HepG2 (cell line): ENCODE measurements around the gene OVOL2. TPM values are rescaled to one million over a fixed set of nuclear protein-coding genes. Genes with fewer than 3 reads are reported as not detected.
A peak's percentile ranks its signal among the peaks of the same experiment; 100 is the strongest.

Experiments
- ATAC-seq: fragments of 200-7000 bp; cut with Tn5 transposase; 3 replicates; pipeline ENCODE4 v1.9.1; 2020; ENCODE audit warnings: mild to moderate bottlenecking, moderate library complexity
- BruUV-seq: library from RNA; stranded (reverse); fragments of 400-500 nt; replicated peaks from 2 replicates; lab custom pipeline; 2021; lab: Mats Ljungman, UMichigan
- CTCF ChIA-PET: fragments of 300-600 bp; formaldehyde crosslinking; extraction: SDS; loops from one replicate; lab custom pipeline; 2021; ENCODE audit warnings: low total read pairs, inconsistent platforms, low intra/inter-chr PET ratio; lab: Yijun Ruan, JAX
- POLR2A ChIA-PET: fragments of 350-600 bp; sonication (Branson Sonifier 250); formaldehyde crosslinking; loops from one replicate; lab custom pipeline; 2020; ENCODE audit warnings: antibody characterized with exemption, inconsistent platforms; lab: Yijun Ruan, JAX
- DNase-seq: peaks from one replicate; pipeline ENCODE4 v3.0.0-alpha.2; 2015; ENCODE audit warnings: low spot score
- FAIRE-seq: peaks from 3 replicates; lab custom pipeline; 2011; peaks lifted over from hg19 to GRCh38; lab: Jason Lieb, UNC
- H2AFZ ChIP-seq: one replicate; pipeline ENCODE4 v1.6.1; 2011; ENCODE audit warnings: low read length, inconsistent platforms
- H3K27ac ChIP-seq: fragments of 300-600 bp; 3 replicates; pipeline ENCODE4 v1.8.0; 2011; ENCODE audit warnings: mixed run types, mild to moderate bottlenecking, mixed read lengths, low read length, inconsistent platforms; ENCODE audit not compliant: insufficient read depth; ENCODE audit errors: extremely low read length
- H3K27me3 ChIP-seq, 2 experiments: fragments of 200-600 bp in 1 of 2; 2 replicates in 1 of 2; 3 replicates in 1 of 2; pipeline versions ENCODE4 v1.6.0 to v1.8.0; 2011; ENCODE audit warnings: low read length in 2 of 2, mild to moderate bottlenecking in 2 of 2, moderate library complexity in 2 of 2, inconsistent platforms in 1 of 2; ENCODE audit not compliant: insufficient read depth in 2 of 2, control insufficient read depth in 1 of 2
- H3K36me3 ChIP-seq, 2 experiments: fragments of 200-600 bp in 1 of 2; replicated peaks in 1 of 2; 2 replicates in 1 of 2; 3 replicates in 1 of 2; pipeline versions ENCODE4 v1.5.1 to v1.8.0; 2011; ENCODE audit warnings: low read length in 2 of 2, inconsistent platforms in 1 of 2; ENCODE audit not compliant: insufficient read depth in 2 of 2, control insufficient read depth in 1 of 2
- H3K4me1 ChIP-seq: 2 replicates; pipeline ENCODE4 v1.5.1; 2012; ENCODE audit warnings: low read length, inconsistent platforms; ENCODE audit not compliant: insufficient read depth
- H3K4me2 ChIP-seq: 2 replicates; pipeline ENCODE4 v1.6.0; 2011; ENCODE audit warnings: low read depth, low read length, inconsistent platforms
- H3K4me3 ChIP-seq, 3 experiments: fragments of 200-600 bp in 1 of 3; sonication (generic), shearing (Covaris generic) in 1 of 3; replicated peaks in 1 of 3; 2 replicates each; pipeline ENCODE4 v1.5.1; 2011 to 2016; ENCODE audit warnings: low read length in 3 of 3, inconsistent platforms in 2 of 3, low read depth in 2 of 3, mild to moderate bottlenecking in 2 of 3, control low read depth in 1 of 3, mixed read lengths in 1 of 3; ENCODE audit not compliant: insufficient read depth in 1 of 3
- H3K79me2 ChIP-seq: one replicate; pipeline ENCODE4 v1.6.1; 2011; ENCODE audit warnings: low read length, inconsistent platforms; ENCODE audit not compliant: insufficient read depth
- H3K9ac ChIP-seq: 2 replicates; pipeline ENCODE4 v1.6.0; 2011; ENCODE audit warnings: mild to moderate bottlenecking, low read depth, low read length, inconsistent platforms; ENCODE audit not compliant: insufficient read depth
- H3K9me3 ChIP-seq: 2 replicates; pipeline ENCODE4 v1.5.1; 2012; ENCODE audit warnings: mild to moderate bottlenecking, low read length
- H4K20me1 ChIP-seq: 2 replicates; pipeline ENCODE4 v1.6.0; 2011; ENCODE audit warnings: inconsistent platforms, mild to moderate bottlenecking, low read length, moderate library complexity; ENCODE audit not compliant: insufficient read depth
- CEBPB ChIP-seq: IDR thresholded peaks from 2 replicates; pipeline ENCODE4 v1.6.1; 2011; ENCODE audit warnings: low read depth, low read length, improper control_type of control experiment, borderline replicate concordance
- GATAD2A ChIP-seq: IDR thresholded peaks from 2 replicates; pipeline ENCODE4 v1.6.1; 2016
- PHF21A ChIP-seq: sonication (generic); formaldehyde crosslinking; IDR thresholded peaks from 2 replicates; pipeline ENCODE4 v1.5.0; 2020; ENCODE audit warnings: mild to moderate bottlenecking, missing genetic modification reagents
- SP1 ChIP-seq, 2 experiments: fragments of 450-650 bp in 1 of 2; sonication (generic) in 1 of 2; formaldehyde crosslinking in 1 of 2; IDR thresholded peaks; 2 replicates each; pipeline versions ENCODE4 v1.4.0 to v1.6.1; 2016 to 2020; ENCODE audit warnings: missing genetic modification reagents in 1 of 2
- ZNF121 ChIP-seq: sonication (generic); formaldehyde crosslinking; IDR thresholded peaks from 2 replicates; pipeline ENCODE4 v1.5.0; 2020; ENCODE audit warnings: mild to moderate bottlenecking, missing genetic modification reagents
- ZNF550 ChIP-seq: sonication (generic); formaldehyde crosslinking; IDR thresholded peaks from 2 replicates; pipeline ENCODE4 v1.4.0; 2020; ENCODE audit warnings: mild to moderate bottlenecking, missing genetic modification reagents, borderline replicate concordance
- ZNF652 ChIP-seq: IDR thresholded peaks from 2 replicates; pipeline ENCODE4 v1.6.1; 2016; ENCODE audit warnings: low read depth, borderline replicate concordance
- WGBS: methylation state at CpG from one replicate; pipeline ENCODE4 v1.1.6; 2017; ENCODE audit warnings: low lambda C conversion rate; 5-methylcytosine and 5-hydroxymethylcytosine counted together
- in situ Hi-C: cut with HindIII; loops from 2 replicates; pipeline ENCODE4 v1.10.0; 2017; ENCODE audit warnings: low pct_unique_long_range_greater_than_20kb; ENCODE audit not compliant: extremely low pct_ligation_motif_present
- intact Hi-C: fragments of 100-400 bp; cut with micrococcal nuclease; formaldehyde crosslinking; loops from one replicate; pipeline ENCODE4 v1.10.0; 2022; ENCODE audit not compliant: unreplicated experiment
- polyA plus RNA-seq, 8 experiments: library from polyadenylated mRNA; depleted of rRNA in 3 of 8; stranded (reverse) in 7 of 8; unstranded in 1 of 8; fragments of >200 nt; fragmentation: Illumina TruSeq in 4 of 8; extraction: Trizol in 4 of 8; gene quantifications; 2 replicates each; pipeline versions ENCODE4 v1.2.1 to v1.2.3, GENCODE V29; 2011 to 2016; ENCODE audit warnings: low read depth in 4 of 8, missing spikeins in 1 of 8, mixed read lengths in 1 of 8; ENCODE audit not compliant: insufficient read depth in 1 of 8
- total RNA-seq, 5 experiments: library from RNA; depleted of rRNA; stranded (reverse); fragments of >200 nt; fragmentation: Illumina TruSeq; extraction: Trizol; gene quantifications; 2 replicates each; pipeline ENCODE4 v1.2.3, GENCODE V29; 2016; ENCODE audit warnings: low read depth in 1 of 5

The OVOL2 gene
- total and polyA plus RNA-seq, 2 of the 13 experiments (the other 11 are each of a cell fraction or from before 2014, with no cell fraction given), result 0.20 to 0.31 TPM

DNA sequence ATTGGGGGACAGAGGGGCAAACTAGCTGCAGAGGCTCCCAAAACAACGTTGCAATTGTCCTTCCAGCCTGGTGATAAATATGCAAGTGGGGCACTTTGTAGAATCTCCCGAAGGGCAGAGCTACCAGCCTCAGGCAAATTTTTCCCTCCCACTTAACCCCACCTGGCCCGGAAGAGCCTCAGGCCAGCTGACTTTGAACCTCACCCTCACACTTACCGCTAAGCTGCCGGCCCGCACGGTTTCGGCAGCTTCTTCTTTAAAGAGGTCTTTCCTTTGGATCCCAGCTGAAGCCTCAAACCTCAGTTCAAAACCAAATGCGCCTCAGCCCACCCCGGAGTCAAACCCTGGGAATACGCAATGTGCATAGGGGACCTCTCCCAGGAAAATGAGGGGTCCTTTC is 2.5 kb downstream of the OVOL2 start:
- H3K9me3 ChIP-seq, result no peaks in the 10 kb centered on the region
- H4K20me1 ChIP-seq, result no peaks in the 10 kb centered on the region
- no peaks in the 10 kb centered on the region for H3K36me3 ChIP-seq
- peaks cover 29 to 94% of the 10 kb centered on the region in 2 experiments for H3K27me3 ChIP-seq
- CTCF ChIA-PET, result no interaction called here
- DNase-seq, result no peak
- H2AFZ ChIP-seq, result no peak overlapping the region
- intact Hi-C loops, result no loop called here
- H3K4me3 ChIP-seq, result no peak overlapping the region
- H3K79me2 ChIP-seq, result no peaks in the 10 kb centered on the region
- POLR2A ChIA-PET, result no interaction called here
- no peak for FAIRE-seq
- TF ChIP-seq ZNF652 (CRISPR knock-in tag) (peak; percentile 70), PHF21A (CRISPR knock-in tag) (no peak), ZNF121 (CRISPR knock-in tag) (no peak), ZNF550 (CRISPR knock-in tag) (no peak)
- TF ChIP-seq, all 625 proteins: peak for 1
- 11% methylated on average over 11 of the region's 11 CpGs for WGBS
- Histone ChIP-seq H3K27ac (no peak overlapping the region), H3K9ac (no peak overlapping the region), H3K4me1 (peaks cover 34% of the 10 kb centered on the region), H3K4me2 (no peak overlapping the region)
- no TSS peak for BruUV-seq
- no peak for ATAC-seq
- in situ Hi-C loops, result loop anchor here (25.0 kb wide), 1 partner anchor 207 kb away; no protein-coding TSS in a partner anchor

DNA sequence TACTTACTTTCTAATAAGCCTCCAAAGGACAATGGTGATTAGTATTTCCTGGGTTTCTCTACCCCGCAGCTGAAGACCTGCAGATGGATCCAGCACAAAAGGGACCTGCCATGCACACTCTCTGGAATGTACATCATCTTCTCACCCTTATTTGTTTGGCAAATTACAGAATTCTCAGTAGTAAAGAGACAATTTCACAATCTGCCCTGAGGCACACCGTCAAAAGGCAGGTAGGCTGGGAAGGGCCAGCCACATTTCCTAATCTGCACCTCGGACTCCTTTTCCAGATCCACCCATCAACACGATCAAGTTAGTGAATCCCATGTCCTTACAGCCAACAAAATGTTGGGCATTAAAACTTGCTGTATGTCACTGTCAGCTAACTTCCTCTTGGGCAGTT is 4.9 kb downstream of the OVOL2 start:
- FAIRE-seq, result no peak
- POLR2A ChIA-PET, result no interaction called here

More for the DNA sequence above, 4.9 kb downstream of the OVOL2 start:
- ATAC-seq, result no peak
- CTCF ChIA-PET, result no interaction called here
- Histone ChIP-seq H3K79me2 (no peaks in the 10 kb centered on the region), H2AFZ (no peak overlapping the region), H3K4me3 (no peak overlapping the region), H3K9me3 (no peaks in the 10 kb centered on the region), H3K36me3 (no peaks in the 10 kb centered on the region), H4K20me1 (no peaks in the 10 kb centered on the region), H3K27ac (no peak overlapping the region), H3K4me1 (peaks cover 21% of the 10 kb centered on the region), H3K4me2 (no peak overlapping the region), H3K9ac (no peak overlapping the region), H3K27me3 (peaks cover 20 to 85% of the 10 kb centered on the region in 2 experiments)
- intact Hi-C loops (no loop called here), in situ Hi-C loops (loop anchor here (25.0 kb wide), 1 partner anchor 209 kb away; no protein-coding TSS in a partner anchor)
- 4% methylated on average over 4 of the region's 4 CpGs for WGBS
- no peak for TF ChIP-seq SP1 (IDR thresholded peaks at IDR 0.05)
- no peak for TF ChIP-seq SP1 (CRISPR knock-in tag; IDR thresholded peaks at IDR 0.05)
- 0 out of 2 replicates have a peak, but pooled peaks have one; percentile 27 for TF ChIP-seq CEBPB
- TF ChIP-seq GATAD2A (CRISPR knock-in tag), result no peak
- DNase-seq, result no peak
- no TSS peak for BruUV-seq
